CD4-positive, alpha-beta T cell treated with Interleukin-1 beta for 1 hour (primary cell): Measurements from ENCODE around the gene HAAO.

Experiments
- DNase-seq, 2 donors: peaks; one replicate each; pipeline ENCODE4 v3.0.0-alpha.2; 2020 to 2022

The HAAO gene

DNA sequence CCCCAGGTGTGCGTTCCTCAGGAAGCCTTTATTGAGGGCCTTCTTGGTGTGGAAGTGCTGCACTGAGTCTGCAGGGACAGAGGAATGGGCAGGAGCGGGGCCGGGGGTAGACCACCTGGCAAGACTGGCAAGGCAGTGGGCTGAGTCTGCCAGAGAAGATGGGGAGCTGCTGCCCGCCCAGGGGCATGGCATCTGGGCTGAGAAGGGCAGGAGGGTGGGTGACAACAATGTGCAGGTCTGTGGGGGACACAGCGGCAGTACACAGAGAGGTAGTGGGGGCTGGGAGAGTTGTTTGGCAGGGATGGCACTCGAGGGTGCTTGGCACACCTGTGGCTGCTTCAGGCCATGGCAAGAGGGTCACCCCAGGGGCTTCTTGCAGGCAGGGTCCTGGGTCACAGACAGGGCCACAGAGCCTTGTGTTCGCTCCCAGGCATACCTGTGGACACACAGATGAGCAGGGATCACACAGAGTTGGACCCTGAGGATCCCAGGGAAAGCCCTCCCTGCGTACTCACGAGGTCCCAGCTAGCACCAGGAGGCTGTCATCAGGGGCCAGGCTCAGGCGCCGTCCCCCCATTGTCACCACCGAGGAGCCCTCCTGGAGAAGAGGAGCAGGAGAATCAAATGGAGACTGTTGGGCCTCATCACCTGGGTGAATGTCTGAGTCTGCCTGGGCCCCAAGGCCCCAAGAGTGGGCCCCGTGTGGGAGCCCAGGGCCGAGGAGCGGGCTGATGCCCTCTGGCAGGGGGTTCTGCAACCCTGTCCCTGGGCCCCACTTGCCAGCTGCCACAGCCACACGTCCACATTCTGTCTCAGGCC is 25.1 kb downstream of the HAAO start:
- no peak for DNase-seq

DNA sequence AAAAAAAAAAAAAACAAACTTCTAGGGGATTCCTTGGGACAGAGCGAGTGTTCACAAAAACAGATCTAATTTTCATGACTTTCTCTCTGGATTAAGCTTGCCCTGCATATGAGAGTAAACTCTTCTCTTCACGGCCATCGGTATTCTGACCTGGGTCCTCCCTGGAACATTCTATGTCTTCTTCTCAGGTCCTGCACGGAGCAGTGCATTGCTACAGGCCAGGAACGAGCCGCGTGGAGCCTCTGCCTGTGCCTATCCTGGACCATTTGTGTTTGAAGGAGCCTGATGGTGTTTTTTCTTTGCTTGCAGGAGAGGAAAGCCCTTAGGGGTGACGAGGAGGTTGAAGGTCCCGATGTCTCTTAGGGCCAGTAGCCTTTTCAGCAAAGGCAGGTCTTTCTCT is 26.7 kb downstream of the HAAO start:
- DNase-seq = no peak

DNA sequence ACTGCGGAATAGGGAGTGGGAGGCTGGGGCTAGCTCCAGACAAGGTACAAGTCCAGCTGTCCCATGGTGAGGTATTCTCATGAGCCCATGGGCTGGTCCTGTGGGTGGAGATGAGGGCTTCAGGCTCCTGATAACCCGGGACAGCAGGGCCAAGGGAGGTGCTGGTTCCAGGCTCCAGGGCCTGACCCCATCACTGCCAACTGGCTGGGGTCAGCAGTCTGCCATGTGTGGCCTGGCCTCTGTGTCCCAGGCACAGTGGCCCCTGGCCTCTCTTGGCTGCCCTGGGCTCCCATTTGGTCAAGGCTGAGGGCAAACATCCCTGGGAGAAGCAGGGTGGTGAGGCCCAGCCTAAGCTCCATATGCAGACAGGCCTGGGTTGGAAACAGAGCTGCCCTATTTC is 27.5 kb downstream of the HAAO start:
- no peak for DNase-seq

DNA sequence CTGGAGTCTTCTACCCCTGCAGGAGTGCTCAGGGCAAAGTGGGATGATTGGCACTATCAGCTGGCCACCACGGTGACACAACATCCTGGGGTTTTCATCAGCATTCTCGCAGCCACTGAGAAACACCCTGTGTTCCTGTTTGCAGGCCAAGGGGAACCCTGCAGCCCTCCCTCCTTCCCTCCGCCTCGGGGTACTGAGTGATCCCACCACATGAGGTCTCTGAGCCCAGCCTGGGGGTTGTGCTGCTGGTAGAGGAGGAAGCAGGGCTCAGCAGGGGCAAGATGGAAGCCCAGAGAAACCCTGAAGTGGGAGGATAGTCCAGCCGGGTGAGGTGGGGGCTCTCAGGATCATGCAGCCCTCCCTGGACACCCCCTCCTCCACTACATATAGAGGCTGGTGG is 28.3 kb downstream of the HAAO start, which contains the start of gene OXER1:
Gene OXER1 (minus strand): TSS at position 40 of the 400 bp plus-strand sequence. CDS start 73 bp downstream, outside the sequence.
- DNase-seq = peak in 1 of 2 donors; percentile 36

DNA sequence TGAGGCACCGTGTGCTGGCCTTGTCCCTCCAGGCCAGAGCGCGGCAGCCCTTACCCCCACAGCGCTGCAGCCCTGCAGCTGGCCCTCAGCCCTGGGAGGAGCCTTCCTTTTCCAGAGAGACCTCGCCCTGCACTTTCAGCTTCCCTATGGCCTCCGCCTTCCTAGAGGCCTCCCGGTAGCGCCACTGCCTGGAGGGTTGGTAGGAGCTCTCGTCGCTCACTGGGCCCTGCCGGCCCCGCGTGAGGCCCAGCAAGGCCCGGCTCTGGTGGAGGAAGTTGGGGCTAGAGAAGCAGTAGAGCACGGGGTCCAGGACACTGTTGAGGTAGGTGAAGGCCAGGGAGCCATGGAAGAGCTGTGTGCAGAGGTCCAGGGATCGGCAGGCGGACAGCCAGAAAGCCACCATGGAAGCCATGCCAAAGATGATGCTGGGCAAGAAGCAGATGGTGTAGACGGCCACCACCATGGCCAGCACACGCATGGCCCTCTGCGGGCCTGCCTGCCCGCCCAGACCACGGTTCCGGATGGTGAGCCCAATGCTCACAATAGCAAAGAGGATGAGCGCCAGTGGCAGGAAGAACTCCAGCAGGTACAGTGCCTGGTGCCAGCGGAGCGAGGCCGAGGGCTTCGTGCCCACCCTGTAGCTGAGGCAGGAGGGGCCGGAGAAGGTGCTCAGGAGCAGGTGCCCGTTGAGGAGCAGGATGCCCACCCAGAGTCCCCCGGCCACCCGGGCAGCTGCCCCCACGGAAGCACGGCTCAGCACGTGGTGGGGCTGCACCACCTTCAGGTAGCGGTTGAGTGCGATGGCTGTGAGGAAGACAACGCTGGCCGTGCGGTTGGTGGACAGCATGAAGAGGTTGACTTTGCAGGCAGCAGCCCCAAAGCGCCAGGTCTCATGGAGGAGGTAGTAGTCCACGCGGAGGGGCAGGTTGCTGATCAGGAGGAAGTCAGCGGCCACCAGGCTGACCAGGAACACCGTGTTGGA is 29.3 kb downstream of the HAAO start:
- DNase-seq = no peak

DNA sequence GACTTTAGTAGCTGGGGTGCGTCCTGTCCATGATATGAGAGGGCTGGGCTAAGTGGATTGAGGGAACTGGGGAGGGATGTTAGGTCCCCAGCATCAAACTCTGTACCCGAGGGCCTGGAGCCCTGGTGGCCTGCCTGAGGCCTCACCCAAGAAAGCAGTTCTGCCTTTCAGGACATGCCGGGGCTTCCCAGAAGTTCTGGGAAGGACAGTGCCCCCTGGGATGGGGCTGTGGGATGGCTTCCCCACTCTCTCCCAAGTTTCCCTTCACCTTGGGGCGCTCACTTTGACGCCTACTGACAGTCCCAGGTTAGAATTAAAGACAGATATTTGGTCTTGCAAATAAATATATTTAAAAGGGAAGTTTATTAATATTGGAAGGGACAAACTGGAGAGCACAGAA is 30.2 kb downstream of the HAAO start:
- DNase-seq = no peak

DNA sequence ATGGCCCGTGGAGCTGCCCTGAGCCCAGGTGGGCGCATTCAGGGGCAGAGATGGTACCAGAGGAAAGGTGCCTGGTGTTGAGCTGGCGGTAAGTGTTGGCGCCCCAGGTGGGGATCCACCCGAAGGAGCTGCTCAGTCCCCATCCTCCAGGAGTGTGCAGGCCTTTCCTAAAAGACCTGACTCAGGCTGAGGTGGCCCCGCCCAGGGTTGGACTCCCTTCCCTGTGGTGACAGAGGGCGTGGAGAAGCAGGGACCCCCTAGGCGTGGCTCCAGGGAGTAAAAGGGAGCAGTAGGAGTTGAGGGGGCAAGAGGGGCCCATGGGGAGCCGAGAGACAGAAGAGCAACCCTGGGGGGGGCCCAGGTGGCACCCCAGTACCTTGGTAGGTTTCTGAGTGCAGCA is 30.8 kb downstream of the HAAO start:
- no peak for DNase-seq

DNA sequence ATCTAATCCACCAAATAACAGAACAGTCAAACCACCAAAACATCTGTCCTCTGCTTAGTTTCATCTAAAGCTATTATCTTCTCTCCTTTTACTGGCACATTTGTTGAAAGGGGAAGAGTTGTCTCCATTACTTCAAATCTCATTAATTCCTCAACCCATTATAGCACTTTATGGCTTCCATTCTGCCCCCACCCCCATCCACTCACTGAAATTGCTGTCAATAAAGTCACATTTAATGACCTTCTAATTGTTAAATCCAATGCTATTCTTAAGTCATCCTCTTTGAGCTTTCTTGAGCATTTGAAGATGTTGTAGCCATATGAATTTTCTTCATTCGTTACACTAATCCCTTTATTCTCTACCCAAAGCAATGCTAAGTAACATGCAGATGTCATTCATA is 33.6 kb downstream of the HAAO start:
- no peak for DNase-seq

DNA sequence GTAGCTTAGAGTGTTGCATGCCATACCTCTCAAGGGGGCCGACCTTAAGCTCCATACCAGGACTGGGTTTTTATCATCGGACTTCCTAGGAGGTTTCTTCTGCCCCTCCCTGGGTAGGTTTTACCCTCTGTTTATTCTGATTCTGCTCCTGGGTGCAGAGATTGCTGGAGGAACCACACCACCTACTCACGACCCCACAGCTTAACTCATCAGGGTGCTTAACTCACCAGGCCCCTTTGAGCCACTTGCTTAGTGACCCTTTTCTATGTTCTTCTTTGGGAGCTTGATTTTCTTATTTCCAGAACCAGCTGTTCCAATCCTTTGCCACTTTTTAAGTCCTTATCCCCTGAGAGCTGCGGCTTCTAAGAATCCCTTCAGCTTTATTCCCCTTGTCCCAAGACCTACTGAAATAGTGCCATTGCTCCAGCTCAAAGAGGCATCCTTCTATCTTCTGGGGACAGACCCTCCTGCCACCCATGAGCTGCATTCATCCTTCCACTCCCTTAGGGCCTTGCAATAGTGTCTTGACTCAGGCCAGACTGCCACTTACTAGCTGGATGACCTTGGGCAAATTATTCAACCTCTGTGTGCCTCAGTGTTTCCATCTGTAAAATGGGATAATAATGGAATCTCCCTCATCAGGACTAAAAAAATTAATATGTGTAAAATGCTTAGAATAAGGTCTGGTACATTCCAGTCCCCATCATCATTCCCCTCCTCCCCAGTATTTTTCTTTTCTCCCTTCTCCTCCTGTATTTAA is 34.2 kb downstream of the HAAO start:
- no peak for DNase-seq

DNA sequence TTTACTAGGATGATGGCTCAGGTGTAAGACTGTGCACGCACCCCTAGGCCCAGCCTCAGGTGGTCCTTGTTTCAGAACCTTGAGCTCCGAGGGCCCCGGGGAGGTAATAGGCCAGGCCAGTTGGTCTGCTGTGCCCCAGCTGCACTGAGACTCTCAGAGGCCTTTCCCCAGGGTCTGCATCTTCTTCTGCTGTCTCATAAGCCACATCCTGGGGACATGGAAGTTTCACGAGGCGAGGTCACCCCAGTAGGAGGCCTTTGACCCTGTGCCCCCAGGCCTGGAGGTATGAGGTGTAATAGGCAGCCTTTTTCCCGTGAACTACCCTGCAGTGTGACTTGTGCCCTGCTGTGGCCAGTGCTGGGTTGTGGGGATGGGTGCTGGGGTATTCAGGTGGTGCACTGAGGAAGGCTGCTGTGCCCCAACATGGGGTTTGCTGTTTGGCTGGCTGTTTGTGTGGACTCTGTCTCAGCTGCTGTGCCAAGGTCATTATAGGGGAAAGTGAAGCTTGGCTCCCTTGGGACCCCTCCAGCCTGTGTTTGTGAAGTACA is 35.3 kb downstream of the HAAO start:
- DNase-seq = no peak

DNA sequence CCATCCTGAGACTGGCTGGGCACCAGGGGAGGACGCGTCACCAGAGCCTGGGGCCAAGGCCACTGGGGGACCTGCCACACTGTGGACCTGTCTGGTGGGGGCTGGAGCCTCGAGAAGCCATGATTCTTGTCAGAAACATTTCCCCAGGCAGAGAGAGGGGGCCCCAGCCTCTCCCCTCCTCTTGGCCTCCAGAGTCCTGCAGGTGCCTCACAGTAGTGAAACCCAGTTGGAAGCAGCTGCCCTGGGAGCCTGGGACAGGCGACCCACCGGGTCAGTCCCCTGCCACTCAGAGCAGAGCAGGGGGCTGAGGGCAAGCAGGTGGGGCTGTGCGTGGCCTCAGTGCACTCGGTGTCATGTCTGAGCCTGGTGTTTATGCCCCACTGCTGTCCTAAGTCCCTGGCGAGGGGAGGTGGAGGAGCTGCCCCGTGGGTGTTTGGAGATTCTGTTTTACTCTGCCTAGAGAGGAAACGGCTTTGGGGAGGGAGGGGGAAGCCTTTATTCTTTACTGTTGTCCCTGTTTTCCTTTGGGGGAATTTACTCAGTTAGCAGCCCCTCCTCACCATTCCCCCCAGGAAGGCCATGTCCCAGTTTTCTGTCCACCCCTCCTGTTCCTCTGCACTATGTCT is 36.1 kb downstream of the HAAO start:
- DNase-seq = no peak

DNA sequence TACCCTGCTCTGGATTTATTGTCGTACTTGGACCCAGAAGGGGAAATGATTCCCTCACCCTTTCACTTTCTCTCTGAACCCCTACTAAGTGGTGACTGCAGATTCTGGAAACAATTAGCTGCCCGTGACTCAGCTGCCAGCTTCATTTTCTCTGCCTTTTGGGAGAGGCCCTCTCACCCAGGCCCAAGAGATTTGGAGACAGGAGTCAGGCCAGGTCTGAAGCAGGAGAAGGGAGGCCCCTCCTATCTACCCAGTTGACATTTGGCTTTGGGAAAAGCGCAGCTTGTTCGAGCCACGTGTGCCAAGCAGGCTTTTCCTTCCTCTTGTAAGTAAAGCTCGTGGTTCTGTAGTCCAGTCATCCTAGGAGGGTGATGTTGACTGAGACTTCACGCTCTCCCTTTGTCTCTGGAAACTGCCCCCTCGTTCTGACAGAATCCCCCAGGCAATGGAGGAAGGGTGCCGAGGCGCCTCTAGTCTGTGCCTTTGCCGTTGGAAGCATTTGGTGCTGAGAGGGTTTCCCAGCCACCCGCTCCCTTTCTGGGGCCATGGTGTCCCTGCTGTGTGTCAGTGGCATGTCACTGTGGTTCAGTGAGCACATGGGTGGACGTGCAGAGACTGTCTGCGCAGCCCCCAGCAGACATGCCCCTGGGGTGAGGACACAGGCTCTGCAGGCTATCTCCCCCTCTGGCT is 37.0 kb downstream of the HAAO start:
- DNase-seq = no peak

DNA sequence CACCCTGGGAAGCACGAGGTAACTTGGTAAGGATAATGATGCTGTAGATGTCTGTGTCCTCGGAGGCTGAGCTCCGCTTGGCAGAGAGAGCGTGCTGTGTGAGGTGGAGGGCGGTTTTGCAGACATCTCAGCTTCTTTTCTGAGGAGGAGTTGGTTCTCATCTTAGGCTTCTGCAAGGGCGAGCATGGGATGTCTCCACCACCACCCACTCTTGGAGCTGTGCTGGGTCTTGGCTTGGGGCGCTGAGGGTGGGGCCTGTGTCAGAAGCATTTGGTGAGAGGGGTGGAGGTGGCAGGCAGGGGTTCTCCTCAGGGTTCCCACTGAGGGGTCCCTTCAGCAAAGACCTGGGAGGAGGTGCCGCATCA is 37.6 kb downstream of the HAAO start:
- no peak for DNase-seq

DNA sequence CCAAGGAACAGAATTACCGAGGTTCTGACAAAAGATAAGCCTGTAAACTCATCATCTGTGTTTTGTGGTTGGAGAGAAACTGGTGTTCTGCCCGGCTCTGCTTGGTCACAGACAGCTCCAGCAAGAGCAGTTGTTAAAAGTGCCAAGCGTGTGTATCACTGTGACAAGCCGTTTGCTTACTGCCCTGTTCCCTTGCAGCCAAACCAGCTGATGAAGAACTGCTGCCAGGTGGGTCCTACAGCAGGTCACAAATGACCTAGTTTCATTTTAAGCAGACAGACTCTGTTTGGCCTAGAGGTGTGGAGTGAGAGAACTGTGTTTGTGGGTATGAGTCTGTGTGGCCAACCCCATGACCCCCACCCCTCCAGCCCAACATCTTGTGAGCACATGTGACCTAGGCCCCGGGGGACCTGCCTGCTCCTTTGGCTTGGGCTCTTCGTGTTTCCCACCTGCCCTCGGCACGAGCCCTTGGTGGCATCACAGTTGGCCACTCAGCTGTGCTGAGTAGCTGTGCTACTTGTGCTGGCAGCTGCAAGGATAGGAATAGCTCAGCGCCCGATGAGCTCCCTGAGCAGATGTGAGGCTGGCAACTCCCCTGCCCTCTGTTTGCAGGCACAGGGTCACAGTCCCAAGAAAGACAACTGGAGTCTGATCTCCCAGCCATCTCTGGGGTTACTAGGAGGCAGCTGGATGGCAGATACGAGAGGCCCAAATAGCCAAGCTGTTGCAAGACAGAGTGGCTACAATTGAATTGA is 38.2 kb downstream of the HAAO start:
- peak in 1 of 2 donors; percentile 39 for DNase-seq

DNA sequence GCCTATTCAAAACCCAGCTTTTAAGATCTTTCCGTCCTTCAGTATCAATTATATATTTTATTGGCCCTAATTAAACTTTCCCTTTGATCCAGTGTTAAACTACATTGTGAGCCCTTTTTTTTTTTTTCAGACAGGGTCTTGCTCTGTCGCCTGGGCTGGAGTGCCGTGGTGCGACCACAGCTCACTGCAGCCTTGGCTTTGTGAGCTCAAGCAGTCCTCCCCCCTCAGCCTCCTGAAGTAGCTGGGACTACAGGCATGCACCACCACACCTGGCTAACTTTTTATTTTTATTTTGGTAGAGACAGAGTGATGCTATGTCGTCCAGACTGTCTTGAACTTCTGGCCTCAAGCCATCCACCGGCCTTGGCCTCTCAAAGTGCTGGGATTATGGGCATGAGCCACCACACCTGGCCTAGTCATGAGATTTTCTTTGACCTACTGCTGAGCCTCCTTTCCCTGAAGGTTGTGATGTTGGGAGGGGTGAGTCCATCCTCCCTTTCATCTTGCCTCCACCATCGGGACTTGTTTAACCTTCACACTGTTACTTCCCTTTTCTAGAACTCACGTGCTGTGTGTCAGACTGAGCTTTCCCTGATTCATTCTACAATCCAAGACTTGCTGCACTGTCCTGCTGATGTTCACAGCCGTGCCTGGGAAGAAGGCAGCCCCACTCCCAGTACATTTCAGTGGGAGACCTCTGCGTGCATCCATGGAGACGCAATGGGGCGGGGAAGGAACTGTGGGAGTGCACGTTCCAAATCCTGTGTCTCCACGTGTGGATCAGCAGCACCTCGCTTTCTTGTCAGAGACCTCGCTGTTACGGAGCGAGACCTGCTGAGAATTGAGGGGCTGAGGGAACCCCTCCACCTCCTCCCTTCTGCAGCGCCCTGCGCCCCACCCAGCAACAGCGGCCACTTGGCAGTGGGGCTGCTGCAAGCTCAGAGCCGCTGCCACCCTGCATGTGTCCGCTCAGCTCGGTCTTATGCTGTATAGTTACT is 39.3 kb downstream of the HAAO start:
- DNase-seq = no peak

DNA sequence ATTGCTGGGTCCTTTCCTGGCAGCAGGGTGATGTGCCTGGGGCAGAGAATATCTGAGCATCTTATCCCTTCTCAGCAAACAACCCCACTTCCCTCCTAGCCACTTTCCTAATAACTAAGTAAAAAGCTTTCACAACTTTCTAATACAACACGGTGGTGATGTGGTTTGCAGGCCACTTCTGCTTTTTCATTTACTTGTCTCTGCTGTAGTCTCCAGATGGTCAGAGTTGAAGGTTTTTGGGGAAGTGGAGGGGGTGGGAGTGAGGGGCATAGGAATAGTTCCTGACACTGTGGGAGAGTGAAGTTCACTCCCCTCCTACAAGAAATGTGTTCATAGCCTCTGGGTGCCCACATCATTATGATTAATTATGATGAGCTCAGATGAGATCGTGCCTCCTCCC is 40.1 kb downstream of the HAAO start:
- peak; percentile 14 to 64 for DNase-seq

DNA sequence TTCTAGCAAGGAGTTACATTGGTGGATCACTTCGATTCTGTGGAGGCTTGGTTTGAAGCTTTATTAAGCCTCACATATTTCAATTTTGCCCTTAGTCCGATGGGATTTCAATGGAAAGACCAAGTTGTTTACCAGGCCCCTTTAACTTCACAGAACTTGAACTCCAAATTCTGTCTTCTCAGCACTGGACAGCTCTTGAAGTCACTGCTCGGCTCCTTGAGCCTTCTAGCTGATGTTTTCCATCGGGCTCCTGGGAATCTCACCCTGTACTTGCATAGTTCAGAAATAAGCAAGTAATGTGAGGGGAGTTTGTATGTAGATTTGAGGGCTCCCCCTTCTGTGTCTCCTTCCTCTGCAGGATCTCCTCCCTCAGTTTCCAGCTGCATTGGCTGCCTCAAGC is 43.5 kb downstream of the HAAO start:
- no peak for DNase-seq

DNA sequence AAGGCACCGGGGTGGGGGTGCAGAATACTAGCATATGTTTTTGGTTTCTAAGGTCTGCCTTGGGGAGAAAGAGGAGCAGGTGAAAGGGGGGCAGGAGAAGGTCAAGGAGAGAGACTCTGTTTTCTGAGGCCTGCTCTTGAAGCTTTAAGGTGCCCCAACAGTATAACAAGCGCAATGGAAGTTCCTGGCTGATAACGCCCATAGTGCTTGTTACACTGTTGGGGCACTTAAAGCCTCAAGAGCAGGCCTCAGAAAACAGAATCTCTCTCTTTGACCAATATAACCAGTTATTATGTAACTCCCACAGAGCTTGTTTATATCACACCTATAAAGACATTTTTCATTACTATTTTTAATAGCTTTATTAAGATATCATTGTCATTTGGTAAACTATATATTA is 45.0 kb downstream of the HAAO start:
- no peak for DNase-seq

DNA sequence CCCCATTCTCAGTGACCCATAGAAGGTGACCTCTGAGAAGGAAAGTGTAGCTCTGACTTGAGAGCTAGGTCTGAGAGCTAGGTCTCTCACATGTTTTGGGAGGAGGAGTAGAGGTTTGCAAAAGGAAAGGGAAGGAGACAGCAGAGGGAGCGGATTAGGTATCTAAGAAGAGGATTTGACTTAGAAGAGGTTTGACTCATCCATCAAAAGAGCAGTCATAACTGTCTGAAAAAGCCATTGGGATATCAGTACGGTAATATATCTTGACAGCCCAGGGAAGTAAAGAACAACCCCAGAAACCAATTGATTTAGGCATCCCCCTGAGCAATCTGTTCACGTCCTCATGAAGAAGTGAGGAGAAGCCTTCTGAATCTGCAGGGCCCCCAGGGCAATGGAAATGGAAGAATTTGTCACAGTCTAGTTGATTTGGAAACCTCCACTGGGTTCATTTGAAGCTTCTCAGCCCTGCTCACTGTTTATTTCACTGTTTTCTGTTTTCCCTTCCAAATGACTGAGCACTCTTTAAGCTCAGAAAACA is 47.8 kb downstream of the HAAO start:
- DNase-seq = no peak
